ENCODE data around the gene PDHB.

DNA sequence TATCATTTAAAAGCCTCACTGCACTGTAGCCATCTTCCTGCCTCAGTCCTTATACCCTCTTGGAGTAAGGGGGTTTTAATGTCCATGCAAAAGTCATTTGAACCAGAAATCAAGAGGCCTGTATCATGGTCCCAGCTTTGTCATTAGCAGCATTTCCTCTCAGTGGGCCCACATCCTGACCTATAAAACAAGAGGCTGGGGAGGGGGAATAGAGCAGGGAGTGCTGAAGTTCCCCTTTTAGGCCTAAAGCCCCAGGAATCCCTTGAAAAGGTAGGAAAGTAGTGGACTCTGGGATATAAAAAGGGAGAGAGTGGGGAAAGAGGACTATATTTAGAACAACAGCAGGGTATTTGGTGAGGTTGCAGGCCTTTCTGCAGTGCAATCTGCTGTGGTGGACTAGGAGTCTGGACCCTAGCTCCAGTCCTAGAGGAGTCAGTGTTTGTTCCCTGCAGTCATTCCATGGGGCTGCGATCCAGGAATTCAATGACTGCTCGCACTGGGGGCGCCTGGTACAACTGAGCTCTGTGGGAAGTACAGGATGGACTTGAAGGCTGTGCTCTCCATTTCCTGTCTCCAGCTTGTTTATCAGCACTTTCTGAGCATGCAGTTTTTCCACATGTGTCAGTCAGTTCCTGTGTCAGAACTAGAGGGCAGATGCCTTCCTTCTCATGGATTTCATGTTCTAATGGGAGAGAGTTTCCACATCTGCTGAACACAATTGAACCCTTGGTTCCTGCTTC lies 46.8 kb downstream of the PDHB start:
- TF ChIP-seq, protein P1, sequence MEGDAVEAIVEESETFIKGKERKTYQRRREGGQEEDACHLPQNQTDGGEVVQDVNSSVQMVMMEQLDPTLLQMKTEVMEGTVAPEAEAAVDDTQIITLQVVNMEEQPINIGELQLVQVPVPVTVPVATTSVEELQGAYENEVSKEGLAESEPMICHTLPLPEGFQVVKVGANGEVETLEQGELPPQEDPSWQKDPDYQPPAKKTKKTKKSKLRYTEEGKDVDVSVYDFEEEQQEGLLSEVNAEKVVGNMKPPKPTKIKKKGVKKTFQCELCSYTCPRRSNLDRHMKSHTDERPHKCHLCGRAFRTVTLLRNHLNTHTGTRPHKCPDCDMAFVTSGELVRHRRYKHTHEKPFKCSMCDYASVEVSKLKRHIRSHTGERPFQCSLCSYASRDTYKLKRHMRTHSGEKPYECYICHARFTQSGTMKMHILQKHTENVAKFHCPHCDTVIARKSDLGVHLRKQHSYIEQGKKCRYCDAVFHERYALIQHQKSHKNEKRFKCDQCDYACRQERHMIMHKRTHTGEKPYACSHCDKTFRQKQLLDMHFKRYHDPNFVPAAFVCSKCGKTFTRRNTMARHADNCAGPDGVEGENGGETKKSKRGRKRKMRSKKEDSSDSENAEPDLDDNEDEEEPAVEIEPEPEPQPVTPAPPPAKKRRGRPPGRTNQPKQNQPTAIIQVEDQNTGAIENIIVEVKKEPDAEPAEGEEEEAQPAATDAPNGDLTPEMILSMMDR (conservative IDR thresholded peaks at IDR 0.05) = no peak
- TF ChIP-seq ZFX (IDR thresholded peaks at IDR 0.05) = no peak
